Astrocyte of the spinal cord (primary cell): ENCODE measurements around the gene TAGLN2.
"Not testable (repeated sequence)": the region's sequence is repeated elsewhere in the genome, so short reads cannot be mapped to it uniquely, and the experiment has no call there.

ENCODE experiments used
- DNase-seq: peaks from one replicate; pipeline ENCODE4 v3.0.0; 2011; ENCODE audit warnings: low read depth, low spot score
- H3K4me3 ChIP-seq: 2 replicates; pipeline ENCODE4 v1.5.1; 2011; ENCODE audit warnings: low read depth, mild to moderate bottlenecking, low read length, moderate library complexity
- in situ Hi-C: cut with HindIII; loops from 2 replicates; pipeline ENCODE4 v1.10.0; 2017; ENCODE audit warnings: low sequenced_read_pairs
- TF ChIP-seq, protein P1 (sequence below): IDR thresholded peaks from 2 replicates; pipeline ENCODE4 v1.5.1; 2012; ENCODE audit warnings: low read depth, mild to moderate bottlenecking, low read length, inconsistent platforms

The TAGLN2 gene

GRCh38 chr1:159911326-159912070 is 13.8 kb downstream of the TAGLN2 start:
- no peak overlapping the region for H3K4me3 ChIP-seq
- TF ChIP-seq, protein P1, sequence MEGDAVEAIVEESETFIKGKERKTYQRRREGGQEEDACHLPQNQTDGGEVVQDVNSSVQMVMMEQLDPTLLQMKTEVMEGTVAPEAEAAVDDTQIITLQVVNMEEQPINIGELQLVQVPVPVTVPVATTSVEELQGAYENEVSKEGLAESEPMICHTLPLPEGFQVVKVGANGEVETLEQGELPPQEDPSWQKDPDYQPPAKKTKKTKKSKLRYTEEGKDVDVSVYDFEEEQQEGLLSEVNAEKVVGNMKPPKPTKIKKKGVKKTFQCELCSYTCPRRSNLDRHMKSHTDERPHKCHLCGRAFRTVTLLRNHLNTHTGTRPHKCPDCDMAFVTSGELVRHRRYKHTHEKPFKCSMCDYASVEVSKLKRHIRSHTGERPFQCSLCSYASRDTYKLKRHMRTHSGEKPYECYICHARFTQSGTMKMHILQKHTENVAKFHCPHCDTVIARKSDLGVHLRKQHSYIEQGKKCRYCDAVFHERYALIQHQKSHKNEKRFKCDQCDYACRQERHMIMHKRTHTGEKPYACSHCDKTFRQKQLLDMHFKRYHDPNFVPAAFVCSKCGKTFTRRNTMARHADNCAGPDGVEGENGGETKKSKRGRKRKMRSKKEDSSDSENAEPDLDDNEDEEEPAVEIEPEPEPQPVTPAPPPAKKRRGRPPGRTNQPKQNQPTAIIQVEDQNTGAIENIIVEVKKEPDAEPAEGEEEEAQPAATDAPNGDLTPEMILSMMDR = no peak
- no peak for DNase-seq

DNA sequence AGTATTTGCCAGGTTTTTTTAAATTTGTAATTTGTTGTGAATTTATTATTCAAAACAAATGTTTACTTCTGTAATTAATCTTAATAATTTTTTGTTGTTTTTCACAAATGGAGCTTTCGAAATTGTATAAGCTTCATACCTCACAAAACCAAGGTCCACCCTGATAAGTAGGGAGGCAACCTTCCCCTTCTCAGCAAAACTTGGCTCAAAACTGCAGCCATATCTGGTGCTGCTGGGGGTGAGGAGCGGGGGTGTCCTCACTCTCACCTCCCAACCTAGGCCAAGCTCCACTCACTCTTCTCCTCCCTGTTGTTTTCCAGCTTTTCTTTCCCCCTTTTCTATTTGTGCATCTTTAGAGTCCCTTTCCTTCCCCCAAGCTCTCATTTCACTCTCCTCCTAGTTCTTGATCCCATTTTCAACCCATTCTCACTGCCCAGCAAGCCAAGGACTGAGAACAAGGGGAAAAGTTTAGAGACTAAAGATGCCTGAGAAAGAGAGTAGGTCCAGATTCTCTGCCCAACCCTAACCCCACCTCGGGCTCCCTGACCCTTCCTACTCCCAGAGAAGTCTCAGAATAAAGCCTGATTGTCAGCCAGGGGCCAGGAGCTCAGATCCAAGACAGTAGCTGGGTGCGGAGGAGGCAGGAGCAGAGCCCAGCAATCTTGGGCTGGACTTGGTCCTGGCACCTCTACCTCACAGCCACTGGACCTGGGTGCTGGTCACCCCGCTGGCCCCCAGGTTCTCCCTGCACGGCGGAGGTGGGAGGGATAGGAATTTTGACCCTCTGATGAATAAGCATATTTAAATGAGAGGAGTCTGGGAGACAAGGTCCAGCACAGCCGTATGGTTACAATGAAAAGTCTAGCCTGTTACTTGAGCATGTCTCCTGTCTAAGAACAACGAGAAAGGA is 17.0 kb downstream of the TAGLN2 start:
- H3K4me3 ChIP-seq = no peak overlapping the region
- TF ChIP-seq, protein P1 = no peak
- in situ Hi-C loops = no loop called here
- no peak for DNase-seq

More at GRCh38 chr1:159911326-159912070, 13.8 kb downstream of the TAGLN2 start:
- in situ Hi-C loops = no loop called here

GRCh38 chr1:159906960-159907359 is 18.3 kb downstream of the TAGLN2 start:
- in situ Hi-C loops = no loop called here
- DNase-seq = no peak
- TF ChIP-seq, protein P1 = no peak
- no peak overlapping the region for H3K4me3 ChIP-seq

DNA sequence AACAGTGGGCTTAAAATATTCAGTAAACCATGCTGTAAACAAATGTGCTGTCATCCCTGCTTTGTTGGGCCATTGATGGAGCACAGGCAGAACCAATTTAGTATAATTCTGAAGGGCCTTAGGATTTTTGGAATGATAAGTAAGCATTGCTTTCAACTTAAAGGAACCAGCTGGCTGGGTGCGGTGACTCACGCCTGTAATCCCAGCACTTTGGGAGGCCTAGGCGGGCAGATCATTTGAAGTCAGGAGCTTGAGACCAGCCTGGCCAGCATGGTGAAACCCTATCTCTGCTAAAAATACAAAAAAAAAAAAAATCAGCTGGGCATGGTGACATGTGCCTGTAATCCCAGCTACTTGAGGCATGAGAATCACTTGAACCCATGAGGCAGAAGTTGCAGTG is 21.3 kb downstream of the TAGLN2 start:
- H3K4me3 ChIP-seq, in situ Hi-C loops: not testable (repeated sequence)

DNA sequence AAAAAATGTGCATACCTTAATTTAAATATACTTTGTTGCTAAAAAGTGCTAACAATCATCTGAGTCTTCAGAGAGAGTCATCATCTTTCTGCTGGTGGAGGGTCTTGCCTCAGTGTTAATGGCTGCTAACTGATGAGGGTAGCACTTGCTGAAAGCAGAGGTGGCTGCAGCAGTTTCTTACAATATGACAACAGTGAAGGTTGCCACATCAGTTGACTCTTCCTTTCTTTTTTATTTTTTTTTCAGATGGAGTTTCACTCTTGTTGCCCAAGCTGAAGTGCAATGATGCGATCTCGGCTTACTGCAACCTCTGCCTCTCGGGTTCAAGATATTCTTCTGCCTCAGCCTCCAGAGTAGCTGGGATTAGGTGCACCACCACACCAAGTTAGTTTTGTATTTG is 22.8 kb downstream of the TAGLN2 start:
- no peak for DNase-seq
- in situ Hi-C loops = no loop called here
- TF ChIP-seq, protein P1 = no peak
- no peak overlapping the region for H3K4me3 ChIP-seq

More for the DNA sequence above, 21.3 kb downstream of the TAGLN2 start:
- not testable (repeated sequence) for DNase-seq

DNA sequence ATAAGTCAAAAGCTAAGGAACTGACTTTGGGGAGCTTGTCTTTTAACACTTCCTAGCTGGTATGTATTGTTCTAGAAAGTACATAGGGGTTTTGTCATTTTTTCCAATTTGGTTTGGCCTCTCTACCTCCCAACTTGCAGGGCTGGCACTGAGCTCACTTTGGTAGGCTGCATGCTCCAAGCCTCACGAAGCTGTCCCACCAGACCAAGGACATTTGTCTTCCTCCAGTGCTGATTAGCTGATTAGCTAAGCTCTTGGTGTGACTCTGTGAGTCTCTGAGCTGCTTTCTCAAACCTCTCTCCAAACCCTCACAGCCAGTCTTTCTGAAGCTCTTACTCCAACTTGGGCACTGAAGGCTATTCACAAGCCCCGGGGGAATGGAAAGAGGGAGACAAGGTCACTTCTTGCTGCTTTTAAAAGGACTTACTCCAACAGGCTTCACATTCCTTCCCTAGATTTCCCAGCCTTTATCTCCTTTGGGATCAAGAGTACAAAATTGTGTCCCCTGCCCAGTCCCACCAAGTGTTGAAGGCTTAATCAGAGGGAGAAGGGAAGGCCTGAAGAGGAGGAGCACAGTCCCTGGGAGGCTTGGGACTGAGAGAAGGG is 24.4 kb downstream of the TAGLN2 start:
- no peak for DNase-seq
- in situ Hi-C loops = no loop called here
- H3K4me3 ChIP-seq = no peak overlapping the region
- TF ChIP-seq, protein P1 = no peak
